K562 (cell line): ENCODE results near the gene C1QTNF6. TPM values are rescaled to one million over a fixed set of nuclear protein-coding genes. Genes with fewer than 3 reads are reported as not detected.

ENCODE experiments used
- CHD7 ChIP-seq: fragments of 200-600 bp; sonication (generic); IDR thresholded peaks from one replicate; pipeline ENCODE4 v1.6.1; 2012; ENCODE audit warnings: mild to moderate bottlenecking, low read depth, low read length, inconsistent platforms
- KDM5B ChIP-seq: fragments of 200-600 bp; sonication (generic); IDR thresholded peaks from 2 replicates; pipeline ENCODE4 v1.6.1; 2012; ENCODE audit warnings: low read depth, mild to moderate bottlenecking, moderate library complexity, low read length, control low read depth, inconsistent platforms; ENCODE audit not compliant: insufficient replicate concordance
- ZNF263 ChIP-seq: sonication (generic); formaldehyde crosslinking; IDR thresholded peaks from 2 replicates; pipeline ENCODE4 v1.8.0; 2022; ENCODE audit warnings: mild to moderate bottlenecking, missing genetic modification reagents, borderline replicate concordance
- polyA plus RNA-seq, 8 experiments: library from polyadenylated mRNA; depleted of rRNA in 4 of 8; stranded (reverse) in 5 of 8; unstranded in 3 of 8; fragments of >200 nt; fragmentation: Nextera tagmentation in 2 of 8; fragmentation: Illumina TruSeq in 1 of 8; extraction: Ambion mirVana in 2 of 8; extraction: Trizol in 1 of 8; gene quantifications; 2 replicates each; pipeline versions ENCODE4 v1.2.1 to v1.2.3, GENCODE V29; 2011 to 2014; ENCODE audit warnings: inconsistent platforms in 1 of 8, missing spikeins in 1 of 8
- total RNA-seq, 7 experiments: library from RNA; depleted of rRNA in 6 of 7; stranded (reverse); fragments of >200 nt in 6 of 7; fragmentation: Illumina TruSeq in 2 of 7; extraction: Trizol in 2 of 7; gene quantifications; 2 replicates each; pipeline versions ENCODE4 v1.2.1 to v1.2.3, GENCODE V29; 2011 to 2021; ENCODE audit warnings: low replicate concordance in 1 of 7

Gene C1QTNF6
- total and polyA plus RNA-seq, 9 of the 15 experiments (the other 6 are each of a cell fraction or from before 2014, with no cell fraction given): 0.18 to 0.92 (median 0.55) TPM

GRCh38 chr22:37184816-37185541, 3.1 kb downstream of the C1QTNF6 start (continued):
- TF ChIP-seq KDM5B (no peak), ZNF263 (CRISPR knock-in tag) (no peak), CHD7 (no peak)
